AG08396 (cell line): ENCODE data around the gene BLZF1.
A peak's percentile ranks its signal among the peaks of the same experiment; 100 is the strongest.
"Not testable (repeated sequence)": the region's sequence is repeated elsewhere in the genome, so short reads cannot be mapped to it uniquely, and the experiment has no call there.

Experiments used
- DNase-seq: peaks from one replicate; pipeline ENCODE4 v3.0.0; 2012; ENCODE audit warnings: low spot score, mixed read lengths

The BLZF1 gene

GRCh38 chr1:169361281-169361680 lies 6.7 kb upstream of the BLZF1 start:
- no peak for DNase-seq

GRCh38 chr1:169363046-169363730 lies 4.8 kb upstream of the BLZF1 start:
- peak; percentile 28 for DNase-seq

GRCh38 chr1:169364948-169365347 lies 3.0 kb upstream of the BLZF1 start:
- no peak for DNase-seq

GRCh38 chr1:169367096-169367685 lies 804 bp upstream of the BLZF1 start:
- no peak for DNase-seq

GRCh38 chr1:169368406-169368769 lies 393 bp downstream of the BLZF1 start:
- DNase-seq: peak; percentile 17

- no peak for DNase-seq
These were observed 3.4 kb downstream of the BLZF1 start for GRCh38 chr1:169371404-169371803.

GRCh38 chr1:169381162-169381561 lies 13.2 kb downstream of the BLZF1 start:
- no peak for DNase-seq

GRCh38 chr1:169383449-169383848 lies 15.5 kb downstream of the BLZF1 start:
- DNase-seq: no peak

GRCh38 chr1:169387399-169387798 lies 19.4 kb downstream of the BLZF1 start:
- no peak for DNase-seq

GRCh38 chr1:169390303-169390702 lies 22.3 kb downstream of the BLZF1 start:
- DNase-seq: no peak

GRCh38 chr1:169392406-169392805 lies 24.4 kb downstream of the BLZF1 start:
- DNase-seq: no peak

GRCh38 chr1:169395955-169396354 lies 28.0 kb downstream of the BLZF1 start:
- no peak for DNase-seq

- not testable (repeated sequence) for DNase-seq
These were observed 34.6 kb downstream of the BLZF1 start for GRCh38 chr1:169402578-169402977.

GRCh38 chr1:169408340-169408739 lies 40.3 kb downstream of the BLZF1 start:
- not testable (repeated sequence) for DNase-seq

- no peak for DNase-seq
These were observed 47.0 kb downstream of the BLZF1 start for GRCh38 chr1:169414952-169415351.

GRCh38 chr1:169421309-169421708 lies 53.3 kb downstream of the BLZF1 start:
- no peak for DNase-seq

GRCh38 chr1:169426174-169426705 lies 58.2 kb downstream of the BLZF1 start:
- no peak for DNase-seq

- peak; percentile 36 for DNase-seq
These were observed 59.2 kb downstream of the BLZF1 start, which contains the start of gene CCDC181 for GRCh38 chr1:169427081-169427641. Gene CCDC181, minus strand, starts transcription at chr1:169427474. Its CDS starts 2,547 bp downstream, at chr1:169424927.
